SK-N-DZ (cell line): ENCODE measurements around the gene CNTFR.
A peak's percentile ranks its signal among the peaks of the same experiment; 100 is the strongest.

ENCODE experiments used
- DNase-seq: peaks from one replicate; pipeline ENCODE4 v3.0.0-alpha.2; 2015; ENCODE audit warnings: low spot score

The CNTFR gene

DNA sequence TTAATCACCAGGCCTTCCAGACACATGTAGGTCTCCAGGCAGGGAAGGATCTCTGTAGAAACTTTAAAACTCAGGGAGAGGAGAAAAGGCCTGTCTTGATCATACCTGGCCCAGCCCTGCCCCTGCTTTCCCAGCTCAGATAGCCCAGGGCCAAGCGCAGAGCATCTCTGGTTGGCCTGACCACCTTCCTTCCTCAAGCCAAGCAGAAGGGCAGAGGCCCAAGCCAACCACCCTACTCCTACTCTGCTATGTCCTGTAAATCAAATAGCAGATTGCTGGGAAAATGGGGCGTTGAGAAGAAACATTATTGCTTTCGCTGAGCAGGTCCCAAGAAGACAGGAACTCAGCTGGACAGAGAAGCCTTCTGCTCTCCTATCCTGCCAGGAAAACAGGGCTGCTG, 81.1 kb downstream of the CNTFR start:
- no peak for DNase-seq

DNA sequence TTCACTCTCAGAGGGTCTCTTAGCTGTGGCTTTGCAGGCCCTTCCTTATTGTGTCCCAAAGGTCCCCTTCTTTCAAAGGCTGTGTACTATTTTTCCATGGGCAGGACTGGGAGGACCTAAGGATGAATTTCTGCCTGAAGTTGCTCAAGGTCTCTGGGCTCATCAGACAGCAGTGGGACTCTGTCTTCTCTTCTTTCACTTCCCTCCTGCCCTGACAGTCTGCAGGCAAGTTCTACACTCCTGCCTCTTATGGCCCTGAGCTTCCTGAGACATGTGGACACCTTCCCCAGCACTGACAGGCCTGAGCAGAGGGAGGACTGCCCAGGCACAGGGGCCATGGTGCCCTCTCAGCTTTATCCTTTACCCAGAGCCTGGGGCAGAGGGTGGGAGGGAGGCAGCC, 81.6 kb downstream of the CNTFR start:
- no peak for DNase-seq

- no peak for DNase-seq
These were observed 82.0 kb downstream of the CNTFR start for GRCh38 chr9:34507556-34507955.

- DNase-seq: no peak
These were observed 82.9 kb downstream of the CNTFR start for GRCh38 chr9:34506623-34507022.

DNA sequence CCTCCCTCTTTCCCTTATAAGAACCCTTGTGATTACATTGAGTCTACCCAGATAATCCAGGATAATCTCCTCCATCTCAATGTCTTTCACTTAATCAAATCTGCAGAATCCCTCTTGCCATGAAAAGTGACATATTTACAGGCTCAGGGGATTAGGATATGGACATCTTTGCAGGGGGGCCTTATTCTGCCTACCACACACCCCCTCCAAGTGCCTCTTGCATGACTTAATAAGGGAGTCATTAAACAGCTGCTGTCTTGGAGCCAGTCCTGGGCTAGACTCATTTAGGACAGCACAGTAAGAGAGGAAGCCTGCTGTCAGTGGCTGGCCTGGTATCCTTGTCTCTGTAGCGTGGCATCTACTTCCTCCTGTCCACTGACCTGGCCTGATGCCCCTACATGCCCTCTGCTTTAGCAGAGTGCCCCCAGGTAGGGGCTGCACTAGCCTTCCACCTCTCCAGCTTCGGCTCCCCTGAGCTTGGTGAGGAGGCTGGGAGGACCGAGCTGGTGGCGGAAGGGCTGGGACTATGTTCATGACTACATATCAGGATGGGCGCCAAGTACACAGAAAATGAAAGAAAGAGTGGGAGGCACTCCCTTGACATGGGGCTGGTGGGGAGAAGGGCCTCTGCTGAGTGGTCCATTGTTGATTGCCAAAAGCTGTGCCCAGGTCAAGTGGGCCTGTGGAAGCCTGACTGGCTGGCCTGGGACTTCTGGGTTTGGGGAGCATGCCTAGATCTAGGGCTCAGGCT, 84.0 kb downstream of the CNTFR start:
- DNase-seq: peak; percentile 78

DNA sequence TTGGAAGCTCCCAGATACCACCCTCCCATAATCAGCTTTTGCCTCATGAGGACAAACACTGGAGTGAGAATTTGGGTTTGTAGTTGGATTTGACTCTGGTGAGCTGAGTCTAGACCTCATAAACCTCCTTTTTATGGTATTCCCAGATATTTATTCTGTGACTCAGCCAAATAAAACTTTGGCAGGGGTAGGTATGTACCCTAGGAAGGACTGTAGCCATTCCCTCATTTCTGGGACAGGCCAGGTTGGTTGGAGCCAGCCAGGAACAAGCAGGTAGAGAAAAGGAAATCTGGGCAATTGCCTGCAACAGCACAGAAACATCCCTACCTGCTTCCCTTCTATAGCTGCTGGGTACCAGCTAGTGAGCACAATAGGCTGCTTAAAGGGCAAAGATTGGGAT, 86.1 kb downstream of the CNTFR start:
- no peak for DNase-seq

DNA sequence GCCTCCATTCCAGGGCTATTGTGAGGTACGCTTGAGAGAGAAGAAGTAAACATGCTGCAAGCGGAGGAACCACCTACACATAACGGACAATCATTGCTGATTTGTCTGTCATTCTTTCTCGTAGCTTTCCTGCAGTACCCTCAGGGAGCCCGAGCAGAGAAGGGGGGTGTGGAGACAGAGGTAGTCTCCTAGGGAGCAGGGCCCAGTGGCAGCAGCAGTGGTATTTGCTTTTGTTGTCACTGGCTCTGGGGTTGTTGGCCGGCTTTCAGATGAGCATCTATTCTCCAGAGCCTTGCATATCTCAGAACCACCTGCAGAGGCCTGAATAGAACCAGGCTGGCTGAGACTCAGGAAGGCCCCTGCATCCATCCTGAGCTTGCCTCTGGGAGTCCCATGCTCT, 86.6 kb downstream of the CNTFR start:
- DNase-seq: no peak

DNA sequence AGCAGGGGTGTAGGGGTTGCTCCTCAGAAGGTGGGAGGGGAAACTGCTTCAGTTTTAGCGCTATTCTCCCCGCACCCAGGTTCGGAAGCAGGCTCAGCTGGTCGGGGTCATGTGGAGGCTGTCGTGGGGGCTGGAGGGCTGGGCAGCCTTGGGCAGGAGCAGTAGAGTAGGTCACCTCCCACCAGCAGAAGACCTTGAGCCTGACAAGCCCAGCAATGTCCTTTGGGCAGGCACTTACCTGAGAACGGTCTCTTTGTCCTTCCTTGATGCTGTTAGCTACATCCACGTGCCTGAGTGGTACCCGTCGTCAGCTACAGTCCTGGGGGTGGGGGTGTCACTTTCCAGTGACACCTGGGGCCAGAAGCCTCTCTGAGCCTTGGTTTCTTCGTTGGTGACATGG, 87.1 kb downstream of the CNTFR start:
- DNase-seq: no peak

- peak; percentile 59 for DNase-seq
These were observed 87.6 kb downstream of the CNTFR start for GRCh38 chr9:34501889-34502425.
